Subcutaneous adipose tissue (tissue), 4 donors: ENCODE results near the gene PCGF3. TPM values are rescaled to one million over a fixed set of nuclear protein-coding genes. Genes with fewer than 3 reads are reported as not detected.

Experiments used
- CTCF ChIP-seq: fragments of 450-650 bp; IDR thresholded peaks from one replicate; pipeline ENCODE4 v1.5.1; 2016; ENCODE audit warnings: low read depth, mild to moderate bottlenecking, control low read depth, antibody characterized with exemption, moderate library complexity
- total RNA-seq, 4 donors: library from RNA; depleted of rRNA; stranded (reverse); fragments of >200 nt; gene quantifications; one replicate each; pipeline ENCODE4 v1.1.0, GENCODE V29; 2016

Gene PCGF3
- total RNA-seq, 4 donors from 2014 or later, result 36.7 to 72.2 (median 55.0) TPM

- TF ChIP-seq CTCF, result no peak
Observed at GRCh38 chr4:793093-793861, 87.6 kb downstream of the PCGF3 start.

GRCh38 chr4:793941-794621 lies 88.4 kb downstream of the PCGF3 start:
- no peak for TF ChIP-seq CTCF

GRCh38 chr4:794900-795725 lies 89.5 kb downstream of the PCGF3 start:
- TF ChIP-seq CTCF, result no peak

- TF ChIP-seq CTCF, result no peak
Observed at GRCh38 chr4:795726-796119, 90.1 kb downstream of the PCGF3 start.

- TF ChIP-seq CTCF, result no peak
Observed at GRCh38 chr4:796206-796605, 90.6 kb downstream of the PCGF3 start.

GRCh38 chr4:797066-797465 lies 91.4 kb downstream of the PCGF3 start:
- TF ChIP-seq CTCF, result no peak
